AG09309 (cell line): Measurements from ENCODE around the gene B3GNT9.
A peak's percentile ranks its signal among the peaks of the same experiment; 100 is the strongest.

Experiments
- DNase-seq: peaks from one replicate; pipeline ENCODE4 v3.0.0-alpha.2; 2010; ENCODE audit warnings: low read depth
- H3K4me3 ChIP-seq: 2 replicates; pipeline ENCODE4 v1.5.1; 2011; ENCODE audit warnings: mild to moderate bottlenecking, low read depth, low read length, moderate library complexity; ENCODE audit not compliant: control insufficient read depth
- TF ChIP-seq, protein P1 (sequence below): IDR thresholded peaks from 2 replicates; pipeline ENCODE4 v1.5.1; 2011; ENCODE audit warnings: mild to moderate bottlenecking, low read depth, low read length, inconsistent platforms; ENCODE audit not compliant: insufficient read depth, control insufficient read depth; ENCODE audit errors: missing control alignments

The B3GNT9 gene

DNA sequence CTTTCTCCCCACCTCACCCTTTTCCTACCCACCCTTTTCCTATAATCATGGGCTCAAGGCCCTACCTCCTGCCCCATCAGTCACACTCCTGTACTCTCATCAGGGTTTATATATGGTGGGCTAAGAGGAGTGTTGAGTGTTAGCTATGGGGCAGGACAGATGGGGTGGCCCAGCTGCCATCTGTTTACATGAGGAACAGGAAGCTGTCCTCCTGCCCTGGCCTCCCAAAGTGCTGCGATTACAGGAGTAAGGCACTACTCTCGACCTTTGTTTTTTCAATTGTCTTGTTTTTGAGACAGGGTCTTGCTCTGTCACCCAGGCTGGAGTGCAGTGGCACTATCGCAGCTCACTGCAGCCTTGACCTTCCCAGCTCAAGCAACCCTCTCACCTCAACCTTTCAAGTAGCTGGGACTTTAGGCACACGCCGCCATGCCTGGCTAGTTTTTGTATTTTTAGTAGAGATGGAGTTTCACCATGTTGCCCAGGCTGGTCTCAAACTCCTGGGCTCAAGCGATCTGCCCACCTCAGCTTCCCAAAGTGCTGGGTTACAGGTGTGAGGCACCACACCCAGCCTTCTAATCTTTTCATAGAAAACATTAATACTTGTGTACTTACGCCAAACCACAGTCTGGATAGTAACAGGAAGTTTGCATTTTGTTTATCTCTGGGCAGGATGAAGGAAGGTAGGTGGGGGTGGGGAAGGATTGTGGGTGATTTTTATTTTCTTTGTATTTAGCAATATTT lies 7.3 kb upstream of the B3GNT9 start:
- TF ChIP-seq, protein P1, sequence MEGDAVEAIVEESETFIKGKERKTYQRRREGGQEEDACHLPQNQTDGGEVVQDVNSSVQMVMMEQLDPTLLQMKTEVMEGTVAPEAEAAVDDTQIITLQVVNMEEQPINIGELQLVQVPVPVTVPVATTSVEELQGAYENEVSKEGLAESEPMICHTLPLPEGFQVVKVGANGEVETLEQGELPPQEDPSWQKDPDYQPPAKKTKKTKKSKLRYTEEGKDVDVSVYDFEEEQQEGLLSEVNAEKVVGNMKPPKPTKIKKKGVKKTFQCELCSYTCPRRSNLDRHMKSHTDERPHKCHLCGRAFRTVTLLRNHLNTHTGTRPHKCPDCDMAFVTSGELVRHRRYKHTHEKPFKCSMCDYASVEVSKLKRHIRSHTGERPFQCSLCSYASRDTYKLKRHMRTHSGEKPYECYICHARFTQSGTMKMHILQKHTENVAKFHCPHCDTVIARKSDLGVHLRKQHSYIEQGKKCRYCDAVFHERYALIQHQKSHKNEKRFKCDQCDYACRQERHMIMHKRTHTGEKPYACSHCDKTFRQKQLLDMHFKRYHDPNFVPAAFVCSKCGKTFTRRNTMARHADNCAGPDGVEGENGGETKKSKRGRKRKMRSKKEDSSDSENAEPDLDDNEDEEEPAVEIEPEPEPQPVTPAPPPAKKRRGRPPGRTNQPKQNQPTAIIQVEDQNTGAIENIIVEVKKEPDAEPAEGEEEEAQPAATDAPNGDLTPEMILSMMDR: no peak
- DNase-seq: no peak
- no peak overlapping the region for H3K4me3 ChIP-seq

DNA sequence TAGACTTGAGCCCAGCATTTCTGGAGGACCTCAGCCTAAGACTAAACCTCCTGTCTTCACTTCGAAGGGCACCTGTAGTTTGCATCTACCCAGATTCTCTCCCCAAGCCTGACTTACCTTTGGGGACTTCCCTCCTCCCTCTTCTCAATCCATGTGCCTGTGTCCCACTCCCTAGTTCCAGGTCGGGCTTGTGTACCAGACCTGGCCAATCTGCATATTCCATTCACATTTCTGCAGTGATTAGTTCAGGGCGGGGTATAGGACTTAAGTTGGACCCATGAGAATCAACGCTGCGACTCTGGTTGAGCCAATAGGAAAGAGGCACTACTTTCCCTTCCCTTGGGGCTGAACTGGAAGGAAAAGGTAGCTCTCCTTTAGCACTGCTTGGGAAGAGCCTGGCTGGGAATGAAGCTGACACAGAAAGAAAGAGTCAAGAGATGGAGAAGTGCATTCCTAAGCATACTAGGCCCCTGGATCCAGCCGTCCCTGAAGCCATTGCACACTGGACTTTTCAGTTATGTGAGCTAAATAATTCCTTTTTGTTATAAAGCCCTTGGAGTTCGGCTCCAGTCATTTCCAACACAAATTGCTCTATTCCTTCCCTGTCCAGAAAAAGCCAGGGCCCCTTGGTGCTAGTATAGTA lies 6.4 kb upstream of the B3GNT9 start:
- H3K4me3 ChIP-seq: no peak overlapping the region
- DNase-seq: no peak
- TF ChIP-seq, protein P1: no peak

DNA sequence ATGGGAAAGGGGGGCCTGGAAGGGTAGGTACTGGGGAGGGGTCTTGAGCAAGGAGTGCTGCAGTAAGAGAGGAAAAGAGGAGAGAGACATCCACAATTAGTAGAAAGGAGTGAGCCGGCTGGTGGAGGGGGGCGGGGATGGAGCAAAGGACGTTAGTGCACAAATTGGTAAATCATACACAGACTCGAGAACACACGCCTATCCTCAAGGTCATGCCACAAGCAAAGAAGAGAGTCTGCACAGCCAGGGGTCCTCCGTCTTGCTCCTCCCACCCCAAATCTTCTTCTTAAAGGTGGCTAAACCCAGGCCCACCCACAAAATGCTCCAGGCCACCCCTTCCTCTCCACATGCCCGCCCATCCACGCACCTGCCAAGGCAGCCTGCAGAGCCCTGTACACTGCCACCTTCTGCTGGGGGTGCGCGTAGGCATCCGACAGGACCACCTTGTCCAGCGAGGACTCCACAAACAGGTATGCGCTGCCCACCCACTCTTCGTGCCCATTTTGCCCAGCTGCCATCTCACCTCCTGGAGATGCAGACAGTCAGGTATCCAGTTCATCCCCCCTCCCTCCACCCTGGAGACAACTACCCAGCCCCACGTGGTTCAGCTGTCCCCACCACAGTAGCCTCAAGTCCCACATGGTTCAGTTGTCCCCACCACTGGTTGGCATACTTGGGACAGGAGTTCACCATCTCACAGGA lies 5.5 kb upstream of the B3GNT9 start:
- DNase-seq: no peak
- no peak overlapping the region for H3K4me3 ChIP-seq
- TF ChIP-seq, protein P1: no peak

DNA sequence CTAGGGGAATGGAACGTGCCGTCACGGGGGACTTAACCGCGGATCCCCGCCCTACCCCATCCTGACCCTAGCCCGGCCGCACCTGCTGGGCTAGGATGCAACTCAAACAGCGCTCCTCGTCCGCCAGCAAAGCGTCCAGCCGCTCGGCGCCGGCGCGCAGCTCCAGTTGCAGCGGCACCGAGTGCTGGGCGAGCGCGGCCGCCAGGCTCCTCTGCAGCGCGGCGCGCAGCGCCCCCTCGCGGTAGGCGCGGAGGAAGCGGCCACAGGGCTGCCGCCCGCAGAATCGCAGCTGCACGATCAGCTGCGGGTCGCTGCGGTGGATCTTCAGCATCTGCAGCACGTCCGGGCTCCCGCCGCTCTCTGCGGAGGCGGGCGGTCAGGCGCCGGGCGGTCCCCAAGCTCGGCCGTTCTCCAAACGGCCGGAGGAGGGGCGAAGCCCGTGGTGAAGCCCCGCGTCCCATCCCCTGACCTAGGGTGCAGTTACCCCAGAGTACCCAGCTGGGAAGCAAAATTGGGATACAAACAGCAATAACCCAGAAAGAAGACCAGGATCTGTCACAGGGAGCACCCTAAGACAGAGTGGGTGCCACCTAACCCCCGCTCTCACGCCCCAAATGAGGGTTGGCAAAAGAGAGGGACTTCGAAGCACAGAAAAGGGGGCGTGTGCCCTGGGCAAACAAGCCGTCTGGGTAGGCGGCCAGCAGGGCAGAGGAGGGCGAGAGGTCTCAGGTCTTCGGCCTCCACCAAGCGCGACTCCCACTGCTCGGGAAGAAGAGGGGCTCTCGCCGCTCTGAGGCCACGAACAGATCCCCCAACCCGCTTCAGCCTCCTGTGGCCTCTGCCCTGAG lies 4.7 kb upstream of the B3GNT9 start:
- DNase-seq: no peak
- peak overlapping the region; percentile 17 for H3K4me3 ChIP-seq

DNA sequence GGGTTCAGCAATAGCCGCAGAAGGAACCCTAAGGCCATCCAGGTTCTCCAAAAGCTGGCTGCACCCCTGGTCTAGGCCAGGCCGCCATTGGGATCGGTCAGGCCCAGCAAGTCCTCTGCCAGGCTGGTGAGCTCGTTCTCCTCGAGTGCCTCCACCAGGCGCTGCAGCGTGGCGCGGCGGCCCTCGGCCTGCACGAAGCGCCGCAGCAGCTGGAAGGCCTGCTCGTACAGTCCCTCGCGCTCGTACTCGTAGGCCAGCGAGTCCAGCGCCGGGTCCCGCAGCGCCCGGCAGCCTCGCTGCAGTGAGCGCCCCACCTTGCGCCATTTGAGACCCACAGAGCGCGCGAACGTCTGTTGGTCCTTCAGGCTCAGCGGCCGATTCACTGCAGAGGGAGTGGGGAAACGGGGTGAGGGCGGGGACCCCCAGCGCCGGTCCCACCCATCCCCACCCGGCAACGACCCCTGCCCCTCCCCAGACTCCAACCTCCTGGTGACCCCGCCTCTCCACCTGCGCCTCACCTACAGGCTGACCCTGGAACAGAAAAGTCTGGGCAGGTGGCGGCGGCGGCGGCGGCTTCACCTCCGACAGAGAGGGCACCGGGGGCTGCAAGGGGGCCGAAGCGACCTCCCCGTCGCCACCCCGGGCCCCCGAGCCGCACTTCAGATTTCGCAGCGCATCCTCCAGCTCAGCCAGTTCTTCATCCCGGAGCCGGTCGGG lies 3.9 kb upstream of the B3GNT9 start:
- no peak for DNase-seq
- TF ChIP-seq, protein P1: no peak
- peak overlapping the region; percentile 17 for H3K4me3 ChIP-seq

More for the DNA sequence above, 4.7 kb upstream of the B3GNT9 start:
- TF ChIP-seq, protein P1: peak; percentile 63

DNA sequence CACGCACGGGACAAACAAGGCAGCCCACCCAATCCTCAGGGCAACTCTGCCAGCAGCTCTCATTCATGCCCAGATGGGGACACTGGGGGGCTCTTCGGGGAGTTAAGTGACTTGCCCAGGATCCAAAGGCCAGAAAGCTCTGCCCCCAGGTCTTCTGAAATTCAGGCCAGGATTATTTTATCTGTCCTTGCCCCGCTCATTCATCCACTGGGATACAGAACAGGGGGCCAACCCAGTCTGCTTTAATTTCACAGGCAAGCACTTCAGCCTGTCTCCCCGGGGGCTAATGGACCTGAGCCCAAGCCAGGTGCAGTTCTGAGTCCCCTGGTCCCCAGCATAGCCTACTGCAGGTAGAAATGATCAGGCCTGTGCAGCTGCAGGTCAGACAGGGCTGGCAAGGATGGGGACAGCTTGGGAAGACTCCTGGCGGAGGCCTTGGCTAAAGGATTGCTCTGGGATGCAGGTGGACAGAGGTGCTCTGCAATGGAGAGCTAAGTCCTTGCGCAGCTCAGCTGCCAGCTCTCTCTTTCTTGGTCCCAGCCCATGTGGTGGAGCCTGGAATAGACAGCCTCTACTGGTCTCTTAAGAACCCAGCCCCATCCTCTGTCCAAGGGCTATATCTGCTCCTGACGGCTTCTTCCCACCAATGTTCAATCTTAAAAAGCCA lies 766 bp upstream of the B3GNT9 start:
- peak overlapping the region; percentile 64 for H3K4me3 ChIP-seq
- TF ChIP-seq, protein P1: peak; percentile 6
- no peak for DNase-seq
